ENCODE measurements around the gene ACOT7.
"Not testable (repeated sequence)": the region's sequence is repeated elsewhere in the genome, so short reads cannot be mapped to it uniquely, and the experiment has no call there.

ACOT7 gene

GRCh38 chr1:6219641-6220040 is 173.9 kb downstream of the ACOT7 start:
- DNase-seq = not testable (repeated sequence)

- DNase-seq = no peak
Measured at GRCh38 chr1:6218375-6219164, 175.0 kb downstream of the ACOT7 start.

All from NCI-H2081 treated with DMSO at 0.1 percent for 48 hours (cell line).